ENCODE measurements around the gene ROBO1. TPM values are rescaled to one million over a fixed set of nuclear protein-coding genes. Genes with fewer than 3 reads are reported as not detected.

The ROBO1 gene
- total RNA-seq, 1 donor from 2014 or later, result 250 TPM

DNA sequence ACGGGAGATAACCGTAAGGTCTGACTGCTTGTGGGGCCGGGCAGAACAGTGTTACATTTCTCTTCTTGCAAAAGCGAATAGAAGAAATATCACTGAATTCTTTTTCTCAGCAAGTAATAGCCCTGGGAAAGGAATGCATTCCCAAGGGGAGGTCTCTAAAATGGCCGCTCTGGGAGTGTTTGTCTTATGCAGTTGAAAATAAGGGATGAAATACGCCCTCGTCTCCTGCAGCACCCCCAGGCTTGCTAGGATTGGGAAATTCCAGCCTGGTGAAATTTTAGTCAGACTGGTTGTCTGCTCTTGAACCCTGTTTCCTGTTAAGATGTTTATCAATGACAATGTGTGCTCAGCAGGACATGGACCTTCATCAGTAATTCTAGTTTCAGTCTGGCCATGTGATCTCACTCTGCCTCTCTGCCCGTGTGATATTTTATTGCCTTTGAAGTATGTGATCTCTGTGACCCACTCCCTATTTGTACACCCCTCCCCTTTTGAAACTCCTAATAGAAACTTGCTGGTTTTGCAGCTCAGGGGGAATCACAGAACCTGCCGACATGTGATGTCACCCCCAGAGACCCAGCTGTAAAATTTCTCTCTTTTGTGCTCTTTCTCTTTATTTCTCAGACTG lies 715.6 kb downstream of the ROBO1 start:
- TF ChIP-seq, protein P1, sequence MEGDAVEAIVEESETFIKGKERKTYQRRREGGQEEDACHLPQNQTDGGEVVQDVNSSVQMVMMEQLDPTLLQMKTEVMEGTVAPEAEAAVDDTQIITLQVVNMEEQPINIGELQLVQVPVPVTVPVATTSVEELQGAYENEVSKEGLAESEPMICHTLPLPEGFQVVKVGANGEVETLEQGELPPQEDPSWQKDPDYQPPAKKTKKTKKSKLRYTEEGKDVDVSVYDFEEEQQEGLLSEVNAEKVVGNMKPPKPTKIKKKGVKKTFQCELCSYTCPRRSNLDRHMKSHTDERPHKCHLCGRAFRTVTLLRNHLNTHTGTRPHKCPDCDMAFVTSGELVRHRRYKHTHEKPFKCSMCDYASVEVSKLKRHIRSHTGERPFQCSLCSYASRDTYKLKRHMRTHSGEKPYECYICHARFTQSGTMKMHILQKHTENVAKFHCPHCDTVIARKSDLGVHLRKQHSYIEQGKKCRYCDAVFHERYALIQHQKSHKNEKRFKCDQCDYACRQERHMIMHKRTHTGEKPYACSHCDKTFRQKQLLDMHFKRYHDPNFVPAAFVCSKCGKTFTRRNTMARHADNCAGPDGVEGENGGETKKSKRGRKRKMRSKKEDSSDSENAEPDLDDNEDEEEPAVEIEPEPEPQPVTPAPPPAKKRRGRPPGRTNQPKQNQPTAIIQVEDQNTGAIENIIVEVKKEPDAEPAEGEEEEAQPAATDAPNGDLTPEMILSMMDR (IDR thresholded peaks at IDR 0.05; ENCODE audit: unreplicated experiment), result no peak
- Mint-ChIP-seq H3K4me1 (ENCODE audit: unreplicated experiment) (no peaks in the 10 kb centered on the region), H3K27me3 (ENCODE audit: unreplicated experiment) (peaks cover 5% of the 10 kb centered on the region), H3K36me3 (ENCODE audit: low read depth, unreplicated experiment) (peaks cover 12% of the 10 kb centered on the region), H3K4me3 (ENCODE audit: unreplicated experiment) (no peak overlapping the region), H3K27ac (ENCODE audit: unreplicated experiment) (no peak overlapping the region), H3K9me3 (ENCODE audit: unreplicated experiment) (peaks cover 15% of the 10 kb centered on the region)
- no peak for DNase-seq (ENCODE audit: low spot score)

DNA sequence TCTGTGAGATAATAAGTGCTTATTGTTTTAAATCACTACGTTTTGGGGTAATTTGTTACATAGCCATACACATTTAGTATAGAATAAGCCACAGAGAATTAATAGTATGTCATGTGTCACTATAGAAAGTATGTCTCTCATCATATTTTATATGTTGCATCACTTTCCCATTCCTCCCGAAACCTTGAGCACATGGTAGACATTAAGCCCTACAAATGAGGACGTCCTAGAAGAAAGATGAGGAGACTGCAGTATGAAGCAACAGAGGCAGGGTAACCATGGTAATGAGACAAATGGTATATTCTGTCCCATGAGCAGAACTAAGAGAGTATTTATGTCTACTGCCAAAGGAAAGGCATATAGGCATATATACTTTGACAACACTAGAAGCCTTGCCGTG lies 720.2 kb downstream of the ROBO1 start:
- peaks cover 3% of the 10 kb centered on the region for H3K36me3 Mint-ChIP-seq (ENCODE audit: low read depth, unreplicated experiment)
- H3K9me3 Mint-ChIP-seq (ENCODE audit: unreplicated experiment), result peaks cover 4% of the 10 kb centered on the region
- no peak for DNase-seq (ENCODE audit: low spot score)

GRCh38 chr3:79041621-79042020 lies 726.2 kb downstream of the ROBO1 start:
- Mint-ChIP-seq H3K4me3 (ENCODE audit: unreplicated experiment) (no peak overlapping the region), H3K9me3 (ENCODE audit: unreplicated experiment) (no peaks in the 10 kb centered on the region), H3K4me1 (ENCODE audit: unreplicated experiment) (no peaks in the 10 kb centered on the region), H3K27me3 (ENCODE audit: unreplicated experiment) (no peaks in the 10 kb centered on the region), H3K27ac (ENCODE audit: unreplicated experiment) (no peak overlapping the region), H3K36me3 (ENCODE audit: low read depth, unreplicated experiment) (no peaks in the 10 kb centered on the region)
- DNase-seq (ENCODE audit: low spot score), result no peak
- TF ChIP-seq, protein P1 (IDR thresholded peaks at IDR 0.05; ENCODE audit: unreplicated experiment), result no peak

More for the DNA sequence above, 720.2 kb downstream of the ROBO1 start:
- Mint-ChIP-seq H3K27ac (ENCODE audit: unreplicated experiment) (no peak overlapping the region), H3K27me3 (ENCODE audit: unreplicated experiment) (peaks cover 3% of the 10 kb centered on the region), H3K4me3 (ENCODE audit: unreplicated experiment) (no peak overlapping the region), H3K4me1 (ENCODE audit: unreplicated experiment) (no peaks in the 10 kb centered on the region)
- TF ChIP-seq, protein P1 (IDR thresholded peaks at IDR 0.05; ENCODE audit: unreplicated experiment), result no peak

GRCh38 chr3:79040701-79041100 lies 727.1 kb downstream of the ROBO1 start:
- no peaks in the 10 kb centered on the region for H3K27me3 Mint-ChIP-seq (ENCODE audit: unreplicated experiment)
- DNase-seq (ENCODE audit: low spot score), result no peak
- H3K4me1 Mint-ChIP-seq (ENCODE audit: unreplicated experiment), result no peaks in the 10 kb centered on the region
- H3K9me3 Mint-ChIP-seq (ENCODE audit: unreplicated experiment), result no peaks in the 10 kb centered on the region
- no peaks in the 10 kb centered on the region for H3K36me3 Mint-ChIP-seq (ENCODE audit: low read depth, unreplicated experiment)
- no peak overlapping the region for H3K27ac Mint-ChIP-seq (ENCODE audit: unreplicated experiment)
- TF ChIP-seq, protein P1 (IDR thresholded peaks at IDR 0.05; ENCODE audit: unreplicated experiment), result no peak
- H3K4me3 Mint-ChIP-seq (ENCODE audit: unreplicated experiment), result no peak overlapping the region

DNA sequence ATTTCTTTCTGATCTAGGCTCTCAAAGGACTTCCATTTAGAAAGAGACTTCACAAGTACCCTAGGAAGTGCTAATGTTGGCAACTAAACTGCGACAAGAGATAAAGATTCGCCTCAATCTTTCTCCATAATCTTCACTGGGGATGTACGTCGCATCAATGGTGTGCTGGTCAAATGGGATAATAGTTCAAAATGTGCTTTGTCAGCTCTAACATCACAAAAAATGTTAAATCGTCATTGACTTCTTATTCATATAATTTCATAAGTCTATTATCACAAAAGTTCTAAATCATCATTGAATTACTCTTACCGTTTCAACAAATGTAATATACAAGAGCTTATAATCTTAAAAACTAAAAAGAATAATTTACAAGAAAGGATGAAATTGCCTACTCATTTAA lies 727.7 kb downstream of the ROBO1 start:
- no peak for DNase-seq (ENCODE audit: low spot score)
- Mint-ChIP-seq H3K9me3 (ENCODE audit: unreplicated experiment) (no peaks in the 10 kb centered on the region), H3K36me3 (ENCODE audit: low read depth, unreplicated experiment) (no peaks in the 10 kb centered on the region), H3K27me3 (ENCODE audit: unreplicated experiment) (no peaks in the 10 kb centered on the region), H3K4me3 (ENCODE audit: unreplicated experiment) (no peak overlapping the region), H3K27ac (ENCODE audit: unreplicated experiment) (no peak overlapping the region), H3K4me1 (ENCODE audit: unreplicated experiment) (no peaks in the 10 kb centered on the region)
- TF ChIP-seq, protein P1 (IDR thresholded peaks at IDR 0.05; ENCODE audit: unreplicated experiment), result no peak

All from endothelial cell (in vitro differentiated cells).